ENCODE measurements around the gene PBRM1.

DNA sequence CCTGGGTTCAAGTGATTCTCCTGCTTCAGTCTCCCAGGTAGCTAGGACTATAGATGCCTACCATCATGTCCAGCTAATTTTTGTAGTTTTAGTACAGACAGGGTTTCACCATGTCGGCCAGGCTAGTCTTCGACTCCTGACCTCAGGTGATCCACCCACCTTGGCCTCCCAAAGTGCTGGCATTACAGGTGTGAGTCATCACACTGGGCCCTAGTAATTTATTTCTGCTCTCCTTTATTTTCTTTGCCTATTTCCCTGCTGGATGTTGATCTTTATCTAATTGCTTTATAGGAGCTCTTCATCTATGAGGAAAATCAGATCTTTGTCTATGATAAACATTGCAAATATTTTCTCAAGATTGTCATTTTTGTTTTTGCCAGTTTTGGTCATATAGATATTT is 117.6 kb downstream of the PBRM1 start:
- TF ChIP-seq, protein P1, sequence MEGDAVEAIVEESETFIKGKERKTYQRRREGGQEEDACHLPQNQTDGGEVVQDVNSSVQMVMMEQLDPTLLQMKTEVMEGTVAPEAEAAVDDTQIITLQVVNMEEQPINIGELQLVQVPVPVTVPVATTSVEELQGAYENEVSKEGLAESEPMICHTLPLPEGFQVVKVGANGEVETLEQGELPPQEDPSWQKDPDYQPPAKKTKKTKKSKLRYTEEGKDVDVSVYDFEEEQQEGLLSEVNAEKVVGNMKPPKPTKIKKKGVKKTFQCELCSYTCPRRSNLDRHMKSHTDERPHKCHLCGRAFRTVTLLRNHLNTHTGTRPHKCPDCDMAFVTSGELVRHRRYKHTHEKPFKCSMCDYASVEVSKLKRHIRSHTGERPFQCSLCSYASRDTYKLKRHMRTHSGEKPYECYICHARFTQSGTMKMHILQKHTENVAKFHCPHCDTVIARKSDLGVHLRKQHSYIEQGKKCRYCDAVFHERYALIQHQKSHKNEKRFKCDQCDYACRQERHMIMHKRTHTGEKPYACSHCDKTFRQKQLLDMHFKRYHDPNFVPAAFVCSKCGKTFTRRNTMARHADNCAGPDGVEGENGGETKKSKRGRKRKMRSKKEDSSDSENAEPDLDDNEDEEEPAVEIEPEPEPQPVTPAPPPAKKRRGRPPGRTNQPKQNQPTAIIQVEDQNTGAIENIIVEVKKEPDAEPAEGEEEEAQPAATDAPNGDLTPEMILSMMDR (IDR thresholded peaks at IDR 0.05; ENCODE audit: low read depth, low read length, missing input control) = no peak
- TF ChIP-seq, protein P2, sequence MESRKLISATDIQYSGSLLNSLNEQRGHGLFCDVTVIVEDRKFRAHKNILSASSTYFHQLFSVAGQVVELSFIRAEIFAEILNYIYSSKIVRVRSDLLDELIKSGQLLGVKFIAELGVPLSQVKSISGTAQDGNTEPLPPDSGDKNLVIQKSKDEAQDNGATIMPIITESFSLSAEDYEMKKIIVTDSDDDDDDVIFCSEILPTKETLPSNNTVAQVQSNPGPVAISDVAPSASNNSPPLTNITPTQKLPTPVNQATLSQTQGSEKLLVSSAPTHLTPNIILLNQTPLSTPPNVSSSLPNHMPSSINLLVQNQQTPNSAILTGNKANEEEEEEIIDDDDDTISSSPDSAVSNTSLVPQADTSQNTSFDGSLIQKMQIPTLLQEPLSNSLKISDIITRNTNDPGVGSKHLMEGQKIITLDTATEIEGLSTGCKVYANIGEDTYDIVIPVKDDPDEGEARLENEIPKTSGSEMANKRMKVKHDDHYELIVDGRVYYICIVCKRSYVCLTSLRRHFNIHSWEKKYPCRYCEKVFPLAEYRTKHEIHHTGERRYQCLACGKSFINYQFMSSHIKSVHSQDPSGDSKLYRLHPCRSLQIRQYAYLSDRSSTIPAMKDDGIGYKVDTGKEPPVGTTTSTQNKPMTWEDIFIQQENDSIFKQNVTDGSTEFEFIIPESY (IDR thresholded peaks at IDR 0.05) = no peak
- TF ChIP-seq TAF1 (conservative IDR thresholded peaks at IDR 0.05) (no peak), EGR1 (IDR thresholded peaks at IDR 0.05; ENCODE audit: low read depth in 2 of 2) (no peak), YY1 (IDR thresholded peaks at IDR 0.05) (no peak), RAD21 (IDR thresholded peaks at IDR 0.05) (no peak), RXRA (IDR thresholded peaks at IDR 0.05) (no peak)
- TF ChIP-seq, protein P3, sequence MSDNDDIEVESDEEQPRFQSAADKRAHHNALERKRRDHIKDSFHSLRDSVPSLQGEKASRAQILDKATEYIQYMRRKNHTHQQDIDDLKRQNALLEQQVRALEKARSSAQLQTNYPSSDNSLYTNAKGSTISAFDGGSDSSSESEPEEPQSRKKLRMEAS (IDR thresholded peaks at IDR 0.05) = no peak
- TF ChIP-seq, protein P4, sequence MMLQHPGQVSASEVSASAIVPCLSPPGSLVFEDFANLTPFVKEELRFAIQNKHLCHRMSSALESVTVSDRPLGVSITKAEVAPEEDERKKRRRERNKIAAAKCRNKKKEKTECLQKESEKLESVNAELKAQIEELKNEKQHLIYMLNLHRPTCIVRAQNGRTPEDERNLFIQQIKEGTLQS (IDR thresholded peaks at IDR 0.05) = no peak

Data from liver (tissue), 3 donors.